HS-5 (cell line): ENCODE data around the gene LDB2.

Experiments used
- DNase-seq: peaks from one replicate; pipeline ENCODE4 v3.0.0-alpha.2; 2012; ENCODE audit warnings: low read depth

The LDB2 gene

GRCh38 chr4:16802044-16802443 lies 96.4 kb downstream of the LDB2 start:
- DNase-seq, result no peak

- DNase-seq, result no peak
Measured at GRCh38 chr4:16801356-16801755, 97.1 kb downstream of the LDB2 start.

- DNase-seq, result peak; percentile 13
Measured at GRCh38 chr4:16794816-16795445, 103.5 kb downstream of the LDB2 start.

GRCh38 chr4:16791460-16791859 lies 107.0 kb downstream of the LDB2 start:
- DNase-seq, result no peak

- DNase-seq, result no peak
Measured at GRCh38 chr4:16790508-16790907, 107.9 kb downstream of the LDB2 start.

GRCh38 chr4:16788868-16789267 lies 109.6 kb downstream of the LDB2 start:
- no peak for DNase-seq

GRCh38 chr4:16785793-16786527 lies 112.5 kb downstream of the LDB2 start:
- no peak for DNase-seq

GRCh38 chr4:16783119-16783518 lies 115.3 kb downstream of the LDB2 start:
- no peak for DNase-seq

- DNase-seq, result no peak
Measured at GRCh38 chr4:16779028-16779675, 119.3 kb downstream of the LDB2 start.

- no peak for DNase-seq
Measured at GRCh38 chr4:16777726-16778125, 120.7 kb downstream of the LDB2 start.

- DNase-seq, result no peak
Measured at GRCh38 chr4:16775411-16776154, 122.9 kb downstream of the LDB2 start.

GRCh38 chr4:16772366-16772850 lies 126.0 kb downstream of the LDB2 start:
- no peak for DNase-seq

GRCh38 chr4:16770710-16771285 lies 127.6 kb downstream of the LDB2 start:
- no peak for DNase-seq

- DNase-seq, result no peak
Measured at GRCh38 chr4:16767861-16768260, 130.6 kb downstream of the LDB2 start.

- no peak for DNase-seq
Measured at GRCh38 chr4:16767251-16767650, 131.2 kb downstream of the LDB2 start.

- DNase-seq, result no peak
Measured at GRCh38 chr4:16765546-16765945, 132.9 kb downstream of the LDB2 start.

GRCh38 chr4:16764622-16765021 lies 133.8 kb downstream of the LDB2 start:
- no peak for DNase-seq

GRCh38 chr4:16760617-16761363 lies 137.7 kb downstream of the LDB2 start:
- DNase-seq, result no peak

- DNase-seq, result no peak
Measured at GRCh38 chr4:16759931-16760582, 138.4 kb downstream of the LDB2 start.

GRCh38 chr4:16758816-16759215 lies 139.6 kb downstream of the LDB2 start:
- DNase-seq, result no peak

- no peak for DNase-seq
Measured at GRCh38 chr4:16758255-16758654, 140.2 kb downstream of the LDB2 start.
